ENCODE results near the gene INSYN2B.

INSYN2B gene

GRCh38 chr5:169897481-169897880 is 82.8 kb downstream of the INSYN2B start:
- in situ Hi-C loops (cut with HindIII; ENCODE audit: low sequenced_read_pairs): no loop called here

DNA sequence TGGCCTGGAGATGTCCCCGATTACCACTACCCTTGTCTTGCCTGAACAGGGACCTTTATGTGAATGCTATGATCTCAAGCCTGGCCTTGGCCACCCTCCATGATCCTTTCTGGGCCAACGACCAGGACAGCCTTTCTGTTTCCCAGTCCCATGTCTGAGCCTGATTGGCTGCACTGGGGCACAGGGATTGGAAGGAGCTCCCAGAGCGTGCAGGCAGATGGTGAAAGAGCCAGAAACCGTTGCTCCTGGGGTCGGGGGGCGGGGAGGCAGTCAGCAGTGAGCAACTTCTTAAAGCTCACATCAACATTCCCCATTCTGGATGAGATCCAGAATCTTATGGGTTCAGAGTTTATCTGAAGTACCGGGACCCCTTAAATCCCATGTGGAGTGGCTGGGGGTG is 84.4 kb downstream of the INSYN2B start:
- in situ Hi-C loops (cut with HindIII; ENCODE audit: low sequenced_read_pairs): no loop called here

DNA sequence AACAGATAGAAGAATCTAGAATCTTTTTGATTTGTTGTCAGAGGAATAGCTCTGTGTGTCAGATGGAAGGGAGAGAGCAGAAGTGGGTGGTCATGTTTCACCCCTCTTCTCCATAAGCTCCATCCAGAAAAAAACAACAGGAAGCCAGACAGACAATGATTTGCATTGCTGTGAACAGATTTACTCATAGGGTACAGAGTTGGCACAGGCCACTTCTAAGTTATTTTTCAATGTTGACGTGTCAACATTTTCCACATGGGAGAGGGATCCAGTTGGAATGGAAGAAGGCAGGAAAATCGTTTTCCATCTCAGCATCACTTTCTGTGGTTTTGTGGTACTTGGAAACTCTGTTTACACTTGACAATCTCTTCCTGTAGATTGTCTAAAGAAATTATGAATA is 86.7 kb downstream of the INSYN2B start:
- in situ Hi-C loops (cut with HindIII; ENCODE audit: low sequenced_read_pairs): no loop called here

DNA sequence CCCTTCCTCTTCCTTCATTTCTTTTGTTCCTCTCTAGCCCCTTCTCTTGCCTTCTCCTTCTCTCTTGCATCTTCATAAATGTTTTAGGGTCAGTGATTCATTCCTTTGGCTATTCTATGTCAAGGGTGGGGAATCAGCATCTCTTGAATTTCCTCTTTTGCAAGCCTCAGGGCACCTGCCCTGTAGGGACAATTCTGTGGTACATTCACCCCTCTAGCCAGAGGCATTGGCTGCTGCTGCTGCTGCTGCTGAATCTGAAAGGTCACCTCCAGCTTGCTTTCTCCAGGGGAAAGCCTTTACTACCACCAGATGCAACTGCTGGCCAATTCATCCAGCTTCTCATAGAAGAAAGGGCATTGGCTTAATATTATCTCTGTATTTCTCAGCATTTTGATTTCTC is 87.3 kb downstream of the INSYN2B start:
- in situ Hi-C loops (cut with HindIII; ENCODE audit: low sequenced_read_pairs): no loop called here

DNA sequence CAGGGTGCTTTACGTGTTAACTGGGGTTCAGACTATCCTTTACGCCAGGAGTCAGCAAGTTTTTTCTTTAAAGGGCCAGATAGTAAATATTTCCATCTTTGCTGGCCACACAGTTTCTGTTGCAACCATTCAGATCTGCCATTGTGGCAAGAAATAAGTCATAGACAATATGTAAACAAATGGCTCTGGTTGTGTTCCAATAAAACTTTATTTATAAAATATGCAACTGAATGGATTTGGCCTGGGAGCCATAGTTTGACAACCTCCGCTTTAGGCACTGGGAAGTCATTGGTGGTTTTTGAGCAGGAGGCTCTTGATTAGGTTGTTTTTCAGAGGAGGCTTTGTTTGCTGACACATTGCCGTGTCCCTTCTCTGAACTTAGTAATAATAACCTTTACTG is 90.7 kb downstream of the INSYN2B start:
- in situ Hi-C loops (cut with HindIII; ENCODE audit: low sequenced_read_pairs): no loop called here

DNA sequence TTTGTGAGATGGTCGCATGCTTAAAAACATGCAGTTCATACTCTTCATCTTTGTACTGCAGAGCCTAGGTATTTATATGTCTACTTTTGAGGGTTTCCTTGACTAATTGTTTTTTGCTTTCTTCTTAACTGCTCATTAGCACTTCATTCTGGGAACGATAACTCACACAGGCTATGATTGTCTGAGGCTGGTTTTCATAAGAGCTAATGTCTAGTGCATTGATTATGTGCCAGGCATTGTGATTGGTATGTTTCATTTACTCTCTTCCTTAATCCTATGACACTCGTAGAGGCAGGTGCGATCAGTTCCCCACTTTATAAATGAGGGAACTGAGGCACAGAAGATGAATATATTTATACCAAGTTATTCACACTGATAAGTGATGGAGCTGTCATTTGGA is 93.6 kb downstream of the INSYN2B start:
- in situ Hi-C loops (cut with HindIII; ENCODE audit: low sequenced_read_pairs): no loop called here

DNA sequence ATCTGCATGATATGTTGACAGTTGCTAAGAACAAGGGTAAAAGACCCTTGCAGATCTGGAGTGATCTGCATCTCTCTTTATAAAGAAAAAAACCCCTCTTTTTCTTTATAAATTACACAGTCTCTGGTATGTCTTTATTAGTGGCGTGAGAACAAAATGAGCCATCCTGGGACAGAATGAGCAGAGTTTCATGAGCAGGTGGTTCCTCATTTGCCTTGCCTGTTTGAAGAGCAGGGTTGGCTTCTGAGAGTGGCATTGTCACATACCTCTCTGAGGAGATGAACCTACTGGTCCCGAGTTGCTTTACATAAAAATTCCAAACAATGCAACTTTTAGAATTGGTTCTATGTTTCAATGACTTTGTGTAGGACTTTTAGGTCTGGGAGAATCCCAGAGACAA is 94.3 kb downstream of the INSYN2B start:
- in situ Hi-C loops (cut with HindIII; ENCODE audit: low sequenced_read_pairs): no loop called here

GRCh38 chr5:169881702-169882303 is 98.5 kb downstream of the INSYN2B start:
- in situ Hi-C loops (cut with HindIII; ENCODE audit: low sequenced_read_pairs): no loop called here

DNA sequence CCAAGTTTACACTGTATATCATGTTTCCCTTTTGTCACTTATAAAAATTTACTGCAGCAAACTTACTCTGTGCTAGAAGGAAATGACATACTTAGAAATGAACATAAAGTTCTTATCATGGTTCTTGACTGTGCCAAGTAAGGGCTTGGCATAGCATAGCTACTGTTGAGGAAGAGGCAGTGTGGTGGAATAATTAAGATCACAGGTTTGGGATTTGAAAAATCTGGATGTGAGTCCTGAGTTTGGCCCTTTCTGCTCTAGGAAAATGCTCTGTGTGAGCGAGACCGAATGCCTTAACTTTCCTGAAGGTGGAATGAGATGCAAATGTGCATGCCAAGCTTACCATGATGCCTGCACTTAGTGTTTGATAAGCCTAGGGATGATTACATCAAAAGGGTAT is 99.5 kb downstream of the INSYN2B start:
- in situ Hi-C loops (cut with HindIII; ENCODE audit: low sequenced_read_pairs): no loop called here

- in situ Hi-C loops (cut with HindIII; ENCODE audit: low sequenced_read_pairs): no loop called here
Measured at GRCh38 chr5:169880012-169880663, 100.2 kb downstream of the INSYN2B start.

DNA sequence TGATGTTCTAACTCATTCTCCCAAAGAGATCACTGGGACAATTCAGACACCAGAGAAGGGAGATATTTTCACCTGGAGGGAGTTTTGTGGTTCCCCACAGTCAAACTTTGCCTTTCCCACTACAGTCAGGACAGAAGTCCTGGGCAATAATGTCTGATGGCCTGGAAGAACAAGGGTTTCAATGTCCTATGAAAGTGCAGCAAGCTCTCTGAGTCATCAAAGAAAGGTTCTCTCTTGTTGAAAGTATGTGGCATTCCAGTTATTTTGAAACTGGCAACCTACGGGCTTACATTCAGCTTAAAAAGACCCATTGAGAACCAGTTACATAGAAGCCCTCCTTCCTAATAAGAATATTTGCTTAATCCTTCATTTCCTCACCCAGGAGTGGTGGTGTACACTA is 103.9 kb downstream of the INSYN2B start:
- in situ Hi-C loops (cut with HindIII; ENCODE audit: low sequenced_read_pairs): no loop called here

- in situ Hi-C loops (cut with HindIII; ENCODE audit: low sequenced_read_pairs): no loop called here
Measured at GRCh38 chr5:169875731-169876130, 104.6 kb downstream of the INSYN2B start.

- in situ Hi-C loops (cut with HindIII; ENCODE audit: low sequenced_read_pairs): no loop called here
Measured at GRCh38 chr5:169875091-169875728, 105.1 kb downstream of the INSYN2B start.

GRCh38 chr5:169874621-169875020 is 105.7 kb downstream of the INSYN2B start:
- in situ Hi-C loops (cut with HindIII; ENCODE audit: low sequenced_read_pairs): no loop called here

GRCh38 chr5:169873642-169874041 is 106.7 kb downstream of the INSYN2B start:
- in situ Hi-C loops (cut with HindIII; ENCODE audit: low sequenced_read_pairs): no loop called here

DNA sequence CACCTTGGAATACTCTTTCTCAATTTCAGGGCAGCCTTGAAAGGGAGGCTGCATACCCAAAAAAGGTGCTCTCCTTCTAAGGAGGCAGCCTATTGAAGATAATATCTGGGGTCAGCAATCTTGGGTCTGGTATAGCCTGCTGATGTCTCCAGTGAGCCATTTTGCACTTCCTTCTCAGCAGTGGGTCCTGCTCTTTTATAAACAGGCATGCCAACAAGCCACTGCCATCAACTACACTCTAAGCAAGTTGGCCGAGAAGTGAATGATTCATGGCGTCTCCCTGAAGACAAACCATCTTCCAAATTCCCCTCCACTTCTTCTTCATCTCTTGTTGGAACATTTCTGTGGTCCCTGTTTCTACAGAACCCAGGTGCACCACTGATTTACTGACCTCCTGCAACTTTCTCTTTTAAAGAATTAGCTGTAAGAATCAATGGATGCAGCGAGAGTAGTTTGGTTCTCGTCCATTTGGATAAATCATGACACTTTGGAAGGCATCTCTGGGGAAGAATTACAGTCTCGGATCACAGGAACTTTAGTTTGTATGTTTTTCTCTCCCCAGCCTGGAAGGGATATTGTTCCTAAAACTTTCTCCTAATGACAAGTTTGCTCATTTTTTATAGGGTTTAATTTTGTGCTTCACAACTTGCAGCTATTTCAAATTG is 108.3 kb downstream of the INSYN2B start:
- in situ Hi-C loops (cut with HindIII; ENCODE audit: low sequenced_read_pairs): no loop called here

DNA sequence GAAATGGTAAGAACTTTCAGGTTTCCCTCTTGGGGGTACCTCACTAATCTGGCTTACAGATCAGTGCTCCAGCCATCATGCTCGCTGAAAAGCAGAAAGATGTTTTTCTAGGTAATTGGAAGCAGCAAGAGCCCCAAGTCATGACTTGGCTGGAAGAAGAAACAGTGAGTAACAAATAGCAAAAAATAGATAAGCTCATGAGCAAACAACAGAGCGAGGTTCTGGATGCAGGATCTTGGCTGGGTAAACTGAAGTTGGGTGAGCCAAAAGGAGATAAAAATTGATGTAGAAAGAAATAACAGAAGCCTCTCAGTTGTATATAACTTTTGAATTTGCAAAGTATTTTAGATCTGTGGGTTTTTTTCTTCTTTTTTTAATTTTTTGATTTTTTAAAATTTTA is 110.1 kb downstream of the INSYN2B start:
- in situ Hi-C loops (cut with HindIII; ENCODE audit: low sequenced_read_pairs): no loop called here

- in situ Hi-C loops (cut with HindIII; ENCODE audit: low sequenced_read_pairs): loop anchor here (5.0 kb wide), 1 partner anchor 62 kb away; no protein-coding TSS in a partner anchor
Measured at GRCh38 chr5:169869066-169869465, 111.2 kb downstream of the INSYN2B start.

GRCh38 chr5:169867347-169867746 is 112.9 kb downstream of the INSYN2B start:
- in situ Hi-C loops (cut with HindIII; ENCODE audit: low sequenced_read_pairs): loop anchor here (5.0 kb wide), 1 partner anchor 60 kb away; no protein-coding TSS in a partner anchor

GRCh38 chr5:169864483-169864882 is 115.8 kb downstream of the INSYN2B start:
- in situ Hi-C loops (cut with HindIII; ENCODE audit: low sequenced_read_pairs): no loop called here

GRCh38 chr5:169862391-169862811 is 117.9 kb downstream of the INSYN2B start:
- in situ Hi-C loops (cut with HindIII; ENCODE audit: low sequenced_read_pairs): no loop called here

DNA sequence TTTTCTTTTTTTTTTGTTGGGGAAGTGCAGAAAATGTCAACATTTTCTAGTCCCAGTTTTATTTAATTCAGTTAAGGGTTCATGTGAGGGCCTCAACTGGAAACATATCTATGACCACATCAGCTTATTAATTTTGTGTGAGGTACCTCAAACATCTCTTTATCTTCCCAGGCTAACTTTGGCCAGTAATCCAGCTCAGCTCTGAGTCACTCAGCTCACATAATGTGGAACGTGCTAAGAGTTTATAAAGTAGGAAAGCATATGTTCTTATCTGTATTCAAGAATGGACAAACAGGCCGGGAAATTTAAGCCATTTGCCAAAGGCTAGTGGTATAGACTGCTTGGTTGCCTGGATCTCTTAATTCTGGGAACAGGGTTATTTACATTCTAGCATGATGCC is 118.4 kb downstream of the INSYN2B start:
- in situ Hi-C loops (cut with HindIII; ENCODE audit: low sequenced_read_pairs): no loop called here

Data from endothelial cell of hepatic sinusoid (primary cell).